Panc1 (cell line): ENCODE results near the gene EML1.

Experiments used
- CTCF ChIP-seq: fragments of 450-650 bp; IDR thresholded peaks from 2 replicates; pipeline ENCODE4 v1.5.1; 2017; ENCODE audit warnings: mild to moderate bottlenecking
- REST ChIP-seq, 2 experiments: IDR thresholded peaks; 2 replicates each; pipeline ENCODE4 v1.6.1; 2011 to 2012; ENCODE audit warnings: low read depth in 2 of 2, control low read depth in 1 of 2, low read length in 1 of 2, mild to moderate bottlenecking in 1 of 2, moderate library complexity in 1 of 2; ENCODE audit not compliant: insufficient read depth in 1 of 2

- TF ChIP-seq CTCF (no peak), REST (IDR thresholded peaks at IDR 0.05; ENCODE audit: insufficient read depth in 1 of 2, low read depth in 2 of 2, low read length in 1 of 2) (no peak)
Measured at GRCh38 chr14:99880651-99881420, 87.6 kb downstream of the EML1 start.
